Activated CD4-positive, alpha-beta T cell treated with anti-CD3 and anti-CD28 coated beads for 24 hours (primary cell): ENCODE measurements around the gene SMTN.

Experiments used
- DNase-seq, 2 donors: peaks; one replicate each; pipeline ENCODE4 v3.0.0-alpha.2; 2020; ENCODE audit warnings: low read depth in 2 of 2

The SMTN gene

DNA sequence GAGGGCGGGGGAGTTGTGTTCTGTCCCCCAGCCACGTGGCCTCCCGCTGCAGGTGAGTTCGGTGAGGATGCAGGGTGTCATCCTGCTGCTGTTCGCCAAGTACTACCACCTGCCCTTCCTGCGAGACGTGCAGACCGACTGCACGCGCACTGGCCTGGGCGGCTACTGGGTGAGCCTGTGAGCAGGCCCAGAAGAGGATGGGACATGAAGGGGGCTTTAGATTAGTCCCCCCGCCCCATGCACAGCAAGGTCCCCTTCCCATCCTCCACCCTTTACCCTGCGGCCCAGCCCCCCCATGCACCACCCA lies 45.7 kb downstream of the SMTN start:
- no peak for DNase-seq

- DNase-seq = no peak
Measured at GRCh38 chr22:31127181-31127772, 46.2 kb downstream of the SMTN start.

DNA sequence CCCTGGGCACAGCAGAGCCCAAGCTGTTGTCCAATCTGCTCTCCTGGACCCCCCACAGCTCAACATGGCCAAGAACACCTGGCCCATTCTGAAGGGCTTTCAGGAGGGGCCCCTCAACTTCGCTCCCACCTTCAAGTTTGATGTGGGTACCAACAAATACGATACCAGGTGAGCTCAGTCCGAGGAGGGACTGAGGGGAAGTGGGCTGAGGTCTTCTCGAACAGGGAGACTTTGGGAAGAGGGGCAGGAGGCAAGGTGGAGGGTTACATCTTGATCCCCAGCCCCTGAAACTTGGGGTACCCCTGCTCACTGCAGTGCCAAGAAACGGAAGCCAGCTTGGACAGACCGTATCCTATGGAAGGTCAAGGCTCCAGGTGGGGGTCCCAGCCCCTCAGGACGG lies 47.0 kb downstream of the SMTN start:
- no peak for DNase-seq

DNA sequence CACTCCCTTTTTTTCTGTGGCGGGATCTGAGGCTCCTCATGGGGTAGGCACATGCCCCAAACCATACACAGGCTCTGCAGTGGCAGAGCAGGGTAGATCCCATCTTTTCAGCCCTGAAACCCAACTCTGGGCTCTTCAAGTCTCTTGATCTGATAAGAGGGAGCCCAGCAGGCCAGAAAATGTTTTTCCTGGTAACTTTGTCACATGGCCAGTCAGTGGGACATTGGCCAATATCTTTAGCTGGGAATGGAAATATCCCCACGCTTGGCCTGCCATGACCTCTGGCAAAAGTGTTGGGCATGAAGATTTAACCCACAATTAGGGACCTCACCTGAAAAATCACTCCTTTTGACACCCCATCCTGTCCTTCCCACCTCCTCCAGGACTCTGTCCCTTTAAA lies 49.8 kb downstream of the SMTN start:
- no peak for DNase-seq

DNA sequence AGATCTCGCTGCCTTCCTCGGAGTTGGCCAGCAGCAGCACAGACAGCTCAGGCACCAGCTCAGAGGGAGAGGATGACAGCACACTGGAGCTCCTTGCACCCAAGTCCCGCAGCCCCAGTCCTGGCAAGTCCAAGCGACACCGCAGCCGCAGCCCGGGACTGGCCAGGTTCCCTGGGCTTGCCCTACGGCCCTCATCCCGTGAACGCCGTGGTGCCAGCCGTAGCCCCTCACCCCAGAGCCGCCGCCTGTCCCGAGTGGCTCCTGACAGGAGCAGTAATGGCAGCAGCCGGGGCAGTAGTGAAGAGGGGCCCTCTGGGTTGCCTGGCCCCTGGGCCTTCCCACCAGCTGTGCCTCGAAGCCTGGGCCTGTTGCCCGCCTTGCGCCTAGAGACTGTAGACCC lies 52.8 kb downstream of the SMTN start:
- DNase-seq = no peak

DNA sequence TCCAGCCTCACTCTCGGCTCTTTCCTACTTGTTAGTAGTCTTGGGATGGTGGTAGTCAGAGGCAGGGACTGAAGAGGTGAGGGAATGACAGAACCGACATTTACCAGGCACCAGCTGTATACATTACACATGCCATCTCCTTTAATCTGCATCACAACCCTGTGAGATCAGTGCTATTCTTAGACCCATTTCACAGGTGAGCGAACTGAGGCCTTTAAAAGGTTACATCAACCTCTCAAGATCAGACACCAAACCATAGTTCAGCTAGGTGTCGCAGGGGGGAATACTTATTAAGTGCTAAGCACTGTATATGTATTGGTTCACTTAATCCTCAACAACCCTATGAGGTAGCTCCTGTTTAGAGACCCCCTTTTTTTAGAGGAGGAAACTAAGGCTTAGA lies 53.6 kb downstream of the SMTN start:
- no peak for DNase-seq

DNA sequence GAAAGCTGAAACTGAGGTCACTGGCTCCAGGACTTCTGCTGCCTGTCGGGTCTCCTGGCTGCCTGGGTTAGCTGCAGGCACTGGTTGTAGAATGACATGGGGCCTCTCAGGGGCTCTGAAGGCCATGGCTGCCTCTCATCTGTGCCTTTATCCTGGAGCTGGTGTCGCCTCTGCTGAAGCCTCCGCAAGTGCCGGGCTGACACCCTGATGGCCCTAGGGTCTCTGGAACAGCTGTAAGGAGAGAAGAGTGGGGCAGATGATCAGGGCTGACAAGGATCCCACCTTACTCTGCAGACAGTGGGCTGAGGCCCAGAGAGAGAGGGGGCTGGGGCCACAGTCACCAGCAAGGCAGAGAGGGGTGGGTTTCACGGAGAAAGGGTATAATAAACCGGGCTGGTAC lies 54.6 kb downstream of the SMTN start:
- DNase-seq = no peak

GRCh38 chr22:31136155-31136554 lies 55.0 kb downstream of the SMTN start:
- DNase-seq = no peak

- DNase-seq = no peak
Measured at GRCh38 chr22:31136711-31137110, 55.6 kb downstream of the SMTN start.

DNA sequence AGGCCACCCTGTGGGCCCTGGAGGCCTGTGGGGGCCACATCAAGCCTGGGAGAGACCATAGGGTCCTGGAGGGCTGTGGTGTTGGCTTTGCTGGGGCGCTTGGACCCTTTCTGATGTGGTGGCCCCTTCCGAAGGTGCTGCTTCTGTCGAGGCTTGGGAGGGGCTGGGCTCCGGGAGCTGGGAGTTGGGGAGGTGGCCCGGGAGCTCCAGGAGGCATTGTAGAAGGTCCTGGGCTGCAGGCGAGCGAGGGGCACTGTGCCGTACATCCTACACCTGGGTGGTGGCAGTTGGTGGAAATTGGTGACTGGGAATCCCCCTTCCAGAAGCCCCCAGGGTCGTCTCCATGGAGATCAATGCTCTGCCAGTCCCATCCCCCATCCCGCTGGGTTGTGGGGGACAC lies 56.6 kb downstream of the SMTN start:
- no peak for DNase-seq

DNA sequence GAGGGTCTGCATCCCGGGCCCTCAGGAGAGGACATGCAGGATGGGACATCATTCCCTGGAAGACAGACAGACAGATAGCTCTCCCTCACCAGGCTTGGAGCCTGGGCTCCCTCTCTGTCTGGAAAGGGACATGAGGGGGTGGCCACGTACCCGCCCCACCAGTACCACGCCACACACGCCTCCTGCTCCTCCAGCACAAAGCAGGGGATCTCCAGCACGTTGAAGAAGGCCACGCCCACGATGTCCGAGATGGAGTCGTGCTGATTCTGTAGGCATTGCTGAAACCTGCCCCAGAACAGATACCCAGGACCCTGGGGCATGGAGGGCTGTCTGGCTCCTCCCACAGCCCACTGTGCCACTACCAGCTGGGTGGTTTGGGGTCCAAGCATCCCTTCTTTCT lies 57.0 kb downstream of the SMTN start:
- DNase-seq = no peak

DNA sequence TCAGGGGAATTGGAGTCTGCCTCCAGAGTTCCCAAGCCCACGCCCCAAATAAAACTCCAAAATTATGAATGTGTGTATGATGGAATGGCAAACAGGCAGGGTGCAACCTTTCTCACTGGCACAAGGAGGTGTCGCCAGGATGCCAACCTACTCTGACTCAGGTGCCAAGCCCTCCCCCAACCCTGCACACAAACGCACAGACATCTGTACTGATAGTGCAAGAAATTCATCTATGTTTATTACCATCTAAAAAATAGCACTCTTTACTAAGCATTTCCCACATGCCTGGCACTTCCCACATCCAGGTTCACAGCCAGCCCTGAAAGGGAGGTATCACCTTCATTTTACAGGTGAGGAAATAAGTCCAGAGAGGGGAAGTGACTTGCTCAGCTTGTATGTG lies 57.9 kb downstream of the SMTN start:
- no peak for DNase-seq

DNA sequence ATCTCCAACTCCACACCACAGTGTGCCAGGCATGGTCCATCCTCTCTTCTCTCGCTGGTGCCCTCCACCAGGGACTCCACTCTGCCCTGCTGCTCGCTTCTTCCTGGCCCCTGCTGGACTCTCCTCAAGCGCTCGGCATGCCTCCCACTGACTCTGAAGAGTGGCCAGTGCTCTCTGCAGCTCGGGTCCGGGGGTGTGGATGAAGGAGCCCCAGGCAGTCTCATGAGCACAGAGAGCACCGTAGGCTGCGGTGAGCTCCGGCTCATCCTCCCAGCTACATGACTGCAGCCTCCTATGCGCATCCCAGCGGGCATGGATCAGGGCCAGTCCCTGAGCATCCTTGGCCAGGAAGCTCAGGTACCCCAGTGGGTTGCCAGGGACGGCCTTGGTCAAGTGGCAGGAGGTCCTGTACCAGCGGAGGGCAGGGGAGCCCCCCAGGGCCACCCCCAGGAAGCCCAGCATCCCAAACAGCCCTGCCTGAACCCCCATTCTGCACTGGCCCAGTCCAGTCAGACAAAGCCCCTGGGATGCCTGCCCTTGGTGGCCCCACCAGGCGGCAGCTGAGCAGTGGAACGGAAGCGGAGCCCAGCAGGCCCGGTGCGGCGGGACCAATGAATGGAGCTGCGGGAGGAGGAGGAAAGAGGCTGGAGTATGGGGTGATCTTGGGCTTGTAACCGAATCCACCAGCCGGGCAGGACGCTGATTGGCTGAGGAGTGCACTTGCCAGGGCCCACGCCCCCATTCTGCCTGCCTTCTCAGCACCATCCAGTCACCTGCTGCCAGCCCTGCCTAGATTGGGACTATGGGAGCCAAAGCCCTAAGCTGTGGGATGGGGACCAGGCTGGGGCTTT lies 59.0 kb downstream of the SMTN start, which contains the start of gene PLA2G3:
Gene PLA2G3, minus strand, starts transcription at position 643 of the 851 bp plus-strand sequence. Its CDS starts 154 bp downstream, at position 489.
- no peak for DNase-seq

DNA sequence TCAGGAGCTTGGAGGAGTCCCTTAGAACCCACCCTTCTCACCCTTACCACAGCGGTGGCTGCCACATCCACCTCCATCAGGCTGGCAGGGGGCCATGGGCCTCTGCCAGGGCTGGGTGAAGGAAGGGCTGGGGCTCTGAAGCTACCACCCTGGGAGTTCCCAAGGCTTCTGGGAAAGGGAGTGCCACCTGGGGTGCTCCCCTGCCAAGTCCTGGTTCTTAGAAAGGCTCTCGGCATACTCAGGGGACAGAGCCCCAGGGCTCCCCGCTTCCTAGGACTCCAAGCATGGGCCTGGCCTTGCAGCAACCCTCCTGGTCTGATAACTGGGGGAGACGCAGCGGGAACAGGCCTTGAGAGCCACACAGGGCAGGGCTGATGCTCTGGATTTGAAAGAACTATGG lies 59.6 kb downstream of the SMTN start:
- DNase-seq = no peak

GRCh38 chr22:31141551-31141950 lies 60.4 kb downstream of the SMTN start:
- no peak for DNase-seq

DNA sequence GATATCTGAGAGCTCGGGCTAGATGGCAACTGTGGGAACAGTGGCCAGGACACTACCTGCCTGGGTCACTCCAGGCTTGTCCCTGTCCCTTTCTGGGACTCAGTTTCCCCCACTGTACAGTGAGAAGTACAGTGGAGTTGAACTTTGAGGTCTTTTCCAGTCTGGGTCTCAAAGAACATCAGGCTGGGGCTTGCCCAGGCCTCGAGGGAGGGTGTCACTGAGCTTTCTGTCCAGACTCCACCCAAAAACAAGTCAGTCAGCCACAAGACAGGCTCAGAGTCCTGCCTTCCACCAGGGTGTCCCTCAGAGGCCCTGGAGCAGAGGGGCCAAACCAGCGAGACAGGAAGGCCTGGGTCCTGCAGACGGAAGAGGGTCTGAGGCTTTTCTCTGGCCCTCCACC lies 61.2 kb downstream of the SMTN start:
- DNase-seq = no peak

DNA sequence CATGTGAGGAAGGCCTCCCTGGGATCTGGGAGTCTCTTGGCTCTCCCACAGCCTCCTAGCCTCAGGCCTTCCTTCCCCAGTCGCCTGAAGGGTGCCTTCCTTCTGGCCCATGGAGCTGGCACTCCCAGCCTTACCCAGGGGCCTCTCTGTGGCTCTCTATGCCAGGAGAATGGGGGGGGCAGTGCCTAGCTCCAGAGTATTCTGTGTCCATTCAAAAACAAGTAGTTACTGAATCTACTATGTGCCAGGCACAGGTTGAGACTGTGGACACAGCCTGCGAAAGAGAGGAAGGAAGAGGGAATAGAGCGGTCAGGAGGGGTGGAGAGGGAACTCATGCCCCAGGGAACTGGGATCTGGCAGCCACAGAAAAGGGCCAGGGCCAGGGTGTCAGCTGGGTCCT lies 61.9 kb downstream of the SMTN start:
- no peak for DNase-seq

GRCh38 chr22:31143537-31143936 lies 62.4 kb downstream of the SMTN start:
- no peak for DNase-seq

DNA sequence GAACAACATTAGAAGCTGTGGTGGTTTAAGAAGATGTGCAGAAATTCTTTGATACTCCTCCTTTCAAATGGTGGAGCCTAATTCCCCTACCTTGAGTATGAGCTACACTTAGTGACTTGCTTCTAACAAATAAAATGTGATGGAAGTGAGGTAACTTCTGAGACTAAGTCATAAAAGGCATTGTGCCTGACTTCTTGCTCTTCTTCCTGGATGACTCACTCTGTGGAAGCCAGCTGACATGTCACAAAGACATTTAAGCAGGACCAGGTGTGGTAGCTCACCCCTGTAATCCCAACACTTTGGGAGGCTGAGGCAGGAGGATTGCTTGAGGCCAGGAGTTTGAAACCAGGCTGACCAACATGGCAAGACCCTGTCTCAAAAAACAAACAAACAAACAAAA lies 63.1 kb downstream of the SMTN start:
- DNase-seq = no peak

DNA sequence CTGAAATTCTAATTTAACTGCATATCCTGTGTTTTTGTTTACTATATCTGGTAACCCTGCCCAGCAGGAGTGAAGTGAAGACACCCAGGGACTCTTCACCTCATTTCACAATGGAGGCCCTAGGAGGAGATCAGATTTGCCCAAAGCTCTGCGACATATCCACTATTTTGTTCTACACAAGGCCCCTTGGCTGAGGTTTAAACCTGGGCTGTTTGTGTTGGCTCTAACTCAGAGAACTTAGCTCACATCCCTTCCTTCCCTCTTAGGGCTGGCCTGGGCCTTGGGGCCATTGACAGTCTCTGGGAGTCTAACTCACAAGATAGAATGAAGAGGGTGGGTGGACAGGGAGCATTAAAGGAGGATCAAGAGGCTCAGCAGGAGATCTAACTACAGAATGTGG lies 67.4 kb downstream of the SMTN start:
- DNase-seq = no peak

- no peak for DNase-seq
Measured at GRCh38 chr22:31148953-31149627, 68.0 kb downstream of the SMTN start.

DNA sequence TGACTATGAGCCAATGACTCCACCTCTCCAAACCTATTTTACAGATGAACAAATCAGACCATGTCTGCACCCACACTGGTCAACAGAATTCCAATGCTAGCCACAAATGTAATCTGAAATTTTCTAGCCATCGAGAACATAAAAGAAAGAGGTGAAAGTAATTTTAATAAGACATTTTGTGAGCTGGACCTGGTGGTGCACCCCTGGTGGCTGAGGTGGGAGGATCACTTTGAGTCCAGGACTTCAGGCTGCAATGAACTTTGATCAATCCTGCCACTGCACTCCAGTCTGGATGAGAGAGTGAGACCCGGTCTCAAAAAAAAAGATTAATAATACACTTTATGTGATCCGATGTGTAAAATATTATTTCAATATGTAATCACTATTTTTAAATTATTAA lies 69.5 kb downstream of the SMTN start:
- no peak for DNase-seq

GRCh38 chr22:31151872-31152271 lies 70.8 kb downstream of the SMTN start:
- DNase-seq = no peak
